Vagina (tissue), 2 donors: ENCODE results near the gene CSNK1D.

Source experiments
- CTCF ChIP-seq, 3 experiments: fragments of 450-650 bp in 2 of 3; fragments of 200-600 bp in 1 of 3; sonication (generic) in 1 of 3; IDR thresholded peaks; one replicate each; pipeline ENCODE4 v1.5.1; 2017 to 2019; ENCODE audit warnings: antibody characterized with exemption in 3 of 3, mild to moderate bottlenecking in 2 of 3, moderate library complexity in 2 of 3
- POLR2A ChIP-seq, 2 donors: fragments of 450-650 bp; IDR thresholded peaks; one replicate each; pipeline ENCODE4 v1.6.1; 2017; ENCODE audit warnings: antibody characterized with exemption in 2 of 2, mild to moderate bottlenecking in 2 of 2, moderate library complexity in 2 of 2

- TF ChIP-seq CTCF (IDR thresholded peaks at IDR 0.05) (no peak), POLR2A (IDR thresholded peaks at IDR 0.05) (no peak)
Measured at GRCh38 chr17:82272495-82273326, 789 bp downstream of the CSNK1D start.
